PC-9 (cell line): ENCODE results near the gene P3H4. TPM values are rescaled to one million over a fixed set of nuclear protein-coding genes. Genes with fewer than 3 reads are reported as not detected.

Experiments
- BruUV-seq: library from RNA; stranded (reverse); fragments of 400-500 nt; replicated peaks from 2 replicates; lab custom pipeline; 2021; lab: Mats Ljungman, UMichigan
- CTCF ChIA-PET: fragments of 300-600 bp; sonication (Branson Sonifier 250); formaldehyde crosslinking; loops from one replicate; lab custom pipeline; 2022; ENCODE audit warnings: antibody characterized with exemption; lab: Charles Lee
- POLR2A ChIA-PET: fragments of 300-600 bp; sonication (Branson Sonifier 250); formaldehyde crosslinking; loops from one replicate; lab custom pipeline; 2022; ENCODE audit warnings: antibody characterized with exemption; ENCODE audit not compliant: unreplicated experiment; lab: Charles Lee
- DNase-seq, 2 experiments: peaks; one replicate each; pipeline versions ENCODE4 v3.0.0 to v3.0.0-alpha.2; 2015 to 2022; ENCODE audit warnings: mixed read lengths in 1 of 2
- H2AFZ ChIP-seq: fragments of 200-600 bp; sonication (generic); 2 replicates; pipeline ENCODE4 v1.8.1; 2017; ENCODE audit warnings: antibody characterized with exemption
- H3F3A ChIP-seq: fragments of 200-600 bp; sonication (generic); 2 replicates; pipeline ENCODE4 v1.8.1; 2017; ENCODE audit warnings: antibody characterized with exemption, mild to moderate bottlenecking, low read depth; ENCODE audit not compliant: insufficient read depth
- H3K27ac ChIP-seq: fragments of 200-600 bp; sonication (generic); 2 replicates; pipeline ENCODE4 v1.6.1; 2016; ENCODE audit warnings: mixed run types
- H3K27me3 ChIP-seq: fragments of 200-600 bp; sonication (generic); 2 replicates; pipeline ENCODE4 v1.6.1; 2016; ENCODE audit warnings: low read depth, mixed run types; ENCODE audit not compliant: insufficient read depth
- H3K36me3 ChIP-seq: fragments of 200-600 bp; sonication (generic); 2 replicates; pipeline ENCODE4 v1.6.1; 2016; ENCODE audit warnings: low read depth, mixed run types
- H3K4me1 ChIP-seq: fragments of 200-600 bp; sonication (generic); replicated peaks from 2 replicates; pipeline ENCODE4 v1.6.1; 2016; ENCODE audit warnings: mixed run types; ENCODE audit not compliant: insufficient read depth
- H3K4me2 ChIP-seq: fragments of 200-600 bp; sonication (generic); 2 replicates; pipeline ENCODE4 v1.6.1; 2017; ENCODE audit warnings: mixed run types
- H3K4me3 ChIP-seq: fragments of 200-600 bp; sonication (generic); 2 replicates; pipeline ENCODE4 v1.6.1; 2016; ENCODE audit warnings: mixed run types
- H3K79me2 ChIP-seq: fragments of 200-600 bp; sonication (generic); 2 replicates; pipeline ENCODE4 v1.6.1; 2017; ENCODE audit warnings: low read depth, mixed run types
- H3K9me2 ChIP-seq: fragments of 200-600 bp; sonication (generic); 2 replicates; pipeline ENCODE4 v1.8.1; 2017; ENCODE audit warnings: mild to moderate bottlenecking; ENCODE audit not compliant: insufficient read depth
- H3K9me3 ChIP-seq: fragments of 200-600 bp; sonication (generic); 2 replicates; pipeline ENCODE4 v1.8.1; 2016; ENCODE audit warnings: low read depth; ENCODE audit not compliant: insufficient read depth
- H4K20me1 ChIP-seq: fragments of 200-600 bp; sonication (generic); 2 replicates; pipeline ENCODE4 v1.8.1; 2017; ENCODE audit not compliant: insufficient read depth
- EZH2 ChIP-seq: fragments of 200-600 bp; sonication (generic); IDR thresholded peaks from 2 replicates; pipeline ENCODE4 v1.8.0; 2017; ENCODE audit warnings: antibody characterized with exemption, low read depth
- intact Hi-C: fragments of 100-400 bp; cut with micrococcal nuclease; formaldehyde crosslinking; loops from one replicate; pipeline ENCODE4 v1.10.0; 2022; ENCODE audit not compliant: unreplicated experiment
- total RNA-seq: library from RNA; stranded (reverse); gene quantifications from 2 replicates; pipeline ENCODE4 v1.2.3, GENCODE V29; 2021
- TF ChIP-seq, protein P1 (sequence below): fragments of 200-600 bp; sonication (generic); conservative IDR thresholded peaks from 2 replicates; pipeline ENCODE4 v1.6.1; 2017; ENCODE audit warnings: mixed run types, antibody characterized with exemption, mild to moderate bottlenecking, moderate library complexity

The P3H4 gene
- total RNA-seq, 1 experiment from 2014 or later, result 26.8 TPM

GRCh38 chr17:41813152-41813680, 1.5 kb upstream of the P3H4 start:
- no peaks in the 10 kb centered on the region for H3K9me3 ChIP-seq
- H3K4me3 ChIP-seq, result peak overlapping the region; percentile 94
- peaks cover 12% of the 10 kb centered on the region for H3F3A ChIP-seq
- peak overlapping the region; percentile 80 for H3K4me2 ChIP-seq
- CTCF ChIA-PET, result interaction anchor here (0.7 kb wide), 1 partner anchor 228 kb away, joined by 4 read pairs; no protein-coding TSS in a partner anchor
- H3K79me2 ChIP-seq, result peaks cover 53% of the 10 kb centered on the region
- no peaks in the 10 kb centered on the region for H4K20me1 ChIP-seq
- H3K9me2 ChIP-seq, result no peaks in the 10 kb centered on the region
- no peaks in the 10 kb centered on the region for H3K27me3 ChIP-seq
- intact Hi-C loops, result no loop called here
- POLR2A ChIA-PET, result interaction anchor here (0.7 to 1.0 kb wide), 2 partner anchors 27 to 995 kb away, joined by 4 to 19 read pairs; no protein-coding TSS in a partner anchor
- peaks cover 27% of the 10 kb centered on the region for H3K4me1 ChIP-seq
- H3K27ac ChIP-seq, result no peak overlapping the region
- TSS peak; percentile 57 for BruUV-seq
- TF ChIP-seq EZH2, result no peak
- TF ChIP-seq, protein P1, sequence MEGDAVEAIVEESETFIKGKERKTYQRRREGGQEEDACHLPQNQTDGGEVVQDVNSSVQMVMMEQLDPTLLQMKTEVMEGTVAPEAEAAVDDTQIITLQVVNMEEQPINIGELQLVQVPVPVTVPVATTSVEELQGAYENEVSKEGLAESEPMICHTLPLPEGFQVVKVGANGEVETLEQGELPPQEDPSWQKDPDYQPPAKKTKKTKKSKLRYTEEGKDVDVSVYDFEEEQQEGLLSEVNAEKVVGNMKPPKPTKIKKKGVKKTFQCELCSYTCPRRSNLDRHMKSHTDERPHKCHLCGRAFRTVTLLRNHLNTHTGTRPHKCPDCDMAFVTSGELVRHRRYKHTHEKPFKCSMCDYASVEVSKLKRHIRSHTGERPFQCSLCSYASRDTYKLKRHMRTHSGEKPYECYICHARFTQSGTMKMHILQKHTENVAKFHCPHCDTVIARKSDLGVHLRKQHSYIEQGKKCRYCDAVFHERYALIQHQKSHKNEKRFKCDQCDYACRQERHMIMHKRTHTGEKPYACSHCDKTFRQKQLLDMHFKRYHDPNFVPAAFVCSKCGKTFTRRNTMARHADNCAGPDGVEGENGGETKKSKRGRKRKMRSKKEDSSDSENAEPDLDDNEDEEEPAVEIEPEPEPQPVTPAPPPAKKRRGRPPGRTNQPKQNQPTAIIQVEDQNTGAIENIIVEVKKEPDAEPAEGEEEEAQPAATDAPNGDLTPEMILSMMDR, result no peak
- no peak for DNase-seq
- H3K36me3 ChIP-seq, result 0 out of 2 replicates have a peak, but pooled peaks cover 4% of the 10 kb centered on the region
- H2AFZ ChIP-seq, result peak overlapping the region; percentile 84

DNA sequence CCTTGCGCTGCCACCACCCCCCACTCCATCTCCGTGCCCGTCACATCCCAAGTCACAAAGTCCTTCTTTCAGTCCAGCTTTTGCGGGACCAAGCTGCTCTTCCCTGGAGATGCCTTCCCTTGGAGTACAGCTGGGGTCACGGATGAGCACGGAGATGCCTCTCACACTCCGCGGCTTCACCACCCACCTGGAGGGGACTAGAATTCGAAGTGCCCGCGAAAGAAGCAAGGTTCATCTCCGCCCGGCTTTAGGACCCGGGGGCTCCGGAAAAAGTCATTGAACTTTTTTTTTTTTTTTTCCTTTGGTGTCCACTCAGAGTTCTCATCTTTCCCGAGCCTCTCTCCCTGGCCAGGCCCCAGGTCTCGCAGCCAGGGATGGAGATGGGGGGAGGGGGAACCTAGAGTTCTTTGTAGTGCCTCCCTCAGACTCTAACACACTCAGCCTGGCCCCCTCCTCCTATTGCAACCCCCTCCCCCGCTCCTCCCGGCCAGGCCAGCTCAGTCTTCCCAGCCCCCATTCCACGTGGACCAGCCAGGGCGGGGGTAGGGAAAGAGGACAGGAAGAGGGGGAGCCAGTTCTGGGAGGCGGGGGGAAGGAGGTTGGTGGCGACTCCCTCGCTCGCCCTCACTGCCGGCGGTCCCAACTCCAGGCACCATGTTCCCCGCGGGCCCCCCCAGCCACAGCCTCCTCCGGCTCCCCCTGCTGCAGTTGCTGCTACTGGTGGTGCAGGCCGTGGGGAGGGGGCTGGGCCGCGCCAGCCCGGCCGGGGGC, 817 bp upstream of the P3H4 start, which contains the start of gene FKBP10:
FKBP10 (plus strand) TSS at position 624 of the 771 bp plus-strand sequence; CDS start at position 655, 31 bp downstream.
- H3K27me3 ChIP-seq, result no peaks in the 10 kb centered on the region
- H3F3A ChIP-seq, result peaks cover 12% of the 10 kb centered on the region
- H3K4me1 ChIP-seq, result peaks cover 27% of the 10 kb centered on the region
- peak within 1 kb of the TSS; percentile 94 for H3K4me3 ChIP-seq
- ChIA-PET CTCF (interaction anchor here (0.6 to 0.7 kb wide), 2 partner anchors 10 to 227 kb away, joined by 3 to 4 read pairs; no protein-coding TSS in a partner anchor), POLR2A (interaction anchor here (0.7 to 1.0 kb wide), 3 partner anchors 27 to 994 kb away, joined by 4 to 19 read pairs (median 6); partner anchors contain the start of gene HAP1)
- peak within 1 kb of the TSS; percentile 84 for H2AFZ ChIP-seq
- no peaks in the 10 kb centered on the region for H3K9me2 ChIP-seq
- TF ChIP-seq EZH2, result no peak
- TF ChIP-seq, protein P1, result no peak
- no peaks in the 10 kb centered on the region for H3K9me3 ChIP-seq
- 0 out of 2 replicates have a peak within 1 kb of the TSS, but pooled peaks have one; percentile 22 for H3K27ac ChIP-seq
- intact Hi-C loops, result loop anchor here (1.0 kb wide), 1 partner anchor 40 kb away; no protein-coding TSS in a partner anchor
- BruUV-seq, result no TSS peak
- DNase-seq, result peak; percentile 80 to 81
- peak within 1 kb of the TSS; percentile 80 for H3K4me2 ChIP-seq
- H4K20me1 ChIP-seq, result no peaks in the 10 kb centered on the region
- peaks cover 55% of the 10 kb centered on the region for H3K79me2 ChIP-seq
- 0 out of 2 replicates have a peak, but pooled peaks cover 7% of the 10 kb centered on the region for H3K36me3 ChIP-seq
